Measurements from ENCODE around the gene XRCC5.

- TF ChIP-seq, protein P1, sequence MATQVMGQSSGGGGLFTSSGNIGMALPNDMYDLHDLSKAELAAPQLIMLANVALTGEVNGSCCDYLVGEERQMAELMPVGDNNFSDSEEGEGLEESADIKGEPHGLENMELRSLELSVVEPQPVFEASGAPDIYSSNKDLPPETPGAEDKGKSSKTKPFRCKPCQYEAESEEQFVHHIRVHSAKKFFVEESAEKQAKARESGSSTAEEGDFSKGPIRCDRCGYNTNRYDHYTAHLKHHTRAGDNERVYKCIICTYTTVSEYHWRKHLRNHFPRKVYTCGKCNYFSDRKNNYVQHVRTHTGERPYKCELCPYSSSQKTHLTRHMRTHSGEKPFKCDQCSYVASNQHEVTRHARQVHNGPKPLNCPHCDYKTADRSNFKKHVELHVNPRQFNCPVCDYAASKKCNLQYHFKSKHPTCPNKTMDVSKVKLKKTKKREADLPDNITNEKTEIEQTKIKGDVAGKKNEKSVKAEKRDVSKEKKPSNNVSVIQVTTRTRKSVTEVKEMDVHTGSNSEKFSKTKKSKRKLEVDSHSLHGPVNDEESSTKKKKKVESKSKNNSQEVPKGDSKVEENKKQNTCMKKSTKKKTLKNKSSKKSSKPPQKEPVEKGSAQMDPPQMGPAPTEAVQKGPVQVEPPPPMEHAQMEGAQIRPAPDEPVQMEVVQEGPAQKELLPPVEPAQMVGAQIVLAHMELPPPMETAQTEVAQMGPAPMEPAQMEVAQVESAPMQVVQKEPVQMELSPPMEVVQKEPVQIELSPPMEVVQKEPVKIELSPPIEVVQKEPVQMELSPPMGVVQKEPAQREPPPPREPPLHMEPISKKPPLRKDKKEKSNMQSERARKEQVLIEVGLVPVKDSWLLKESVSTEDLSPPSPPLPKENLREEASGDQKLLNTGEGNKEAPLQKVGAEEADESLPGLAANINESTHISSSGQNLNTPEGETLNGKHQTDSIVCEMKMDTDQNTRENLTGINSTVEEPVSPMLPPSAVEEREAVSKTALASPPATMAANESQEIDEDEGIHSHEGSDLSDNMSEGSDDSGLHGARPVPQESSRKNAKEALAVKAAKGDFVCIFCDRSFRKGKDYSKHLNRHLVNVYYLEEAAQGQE (IDR thresholded peaks at IDR 0.05; ENCODE audit: insufficient read depth in 1 of 2, low read depth in 2 of 2, low read length in 1 of 2), result no peak
- no peak for TF ChIP-seq CTCF (IDR thresholded peaks at IDR 0.05)
- TF ChIP-seq SIN3A (IDR thresholded peaks at IDR 0.05; ENCODE audit: borderline replicate concordance, insufficient read depth, low read depth, low read length), result no peak
- no peak for TF ChIP-seq TCF7L2 (IDR thresholded peaks at IDR 0.05; ENCODE audit: low read depth, low read length)
- TF ChIP-seq POLR2AphosphoS5 (IDR thresholded peaks at IDR 0.05; ENCODE audit: low read depth, low read length), result no peak
These were observed 54.4 kb downstream of the XRCC5 start for GRCh38 chr2:216163518-216163917.
